DOHH2 (cell line): ENCODE measurements around the gene PLXNA3.

ENCODE experiments used
- EZH2phosphoT487 ChIP-seq: fragments of 200-600 bp; sonication (generic); IDR thresholded peaks from 2 replicates; pipeline ENCODE4 v1.6.1; 2017; ENCODE audit warnings: borderline replicate concordance, mild to moderate bottlenecking, antibody characterized with exemption, low read length, moderate library complexity, mixed read lengths
- TF ChIP-seq, protein P1 (sequence below): fragments of 200-600 bp; sonication (generic); IDR thresholded peaks from one replicate; pipeline ENCODE4 v1.5.1; 2014; ENCODE audit warnings: antibody characterized with exemption, mild to moderate bottlenecking, low read depth, low read length; ENCODE audit not compliant: poor library complexity, severe bottlenecking

DNA sequence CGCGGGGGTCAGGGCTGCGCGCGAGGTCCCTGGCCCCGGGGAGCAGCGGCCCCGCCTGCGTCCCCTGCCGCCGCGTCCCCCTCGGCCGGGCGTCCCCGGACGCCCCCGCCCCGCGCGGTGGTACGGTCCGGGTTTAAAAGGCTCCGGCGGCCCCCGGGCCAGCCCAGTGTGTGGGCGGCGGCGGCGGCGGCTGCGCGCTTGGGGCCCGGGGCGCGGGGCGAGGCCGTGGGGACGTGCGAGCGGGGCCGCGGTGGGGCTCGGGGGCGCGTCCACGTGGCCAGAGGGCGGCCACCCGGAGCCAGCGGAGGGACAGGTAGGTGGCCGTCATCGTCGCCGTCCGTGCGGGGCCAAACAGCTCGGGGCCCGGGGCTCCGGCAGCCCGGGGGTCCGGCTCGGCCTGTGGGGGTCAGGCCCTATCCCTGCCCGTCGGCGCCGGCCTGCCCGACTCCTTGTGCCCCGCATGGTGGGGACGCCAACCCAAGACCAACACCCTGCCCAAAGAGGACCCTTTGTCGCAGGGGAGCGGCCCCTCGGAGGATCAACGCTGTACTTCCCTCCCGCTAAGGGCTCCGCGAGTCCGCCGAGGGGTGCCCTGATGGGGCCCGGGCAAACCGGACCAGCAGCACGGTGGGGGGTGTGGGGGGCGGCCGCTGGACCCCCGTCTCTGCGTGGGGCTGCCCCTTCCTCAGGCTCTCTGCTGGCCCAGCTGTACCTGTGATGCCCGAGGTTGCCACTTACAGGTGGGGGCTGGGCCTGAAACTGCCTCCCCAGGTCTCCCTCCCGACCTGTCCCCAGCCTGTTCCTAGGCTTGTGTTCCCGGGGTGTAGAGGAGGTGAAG, at the start of gene PLXNA3:
- TF ChIP-seq, protein P1, sequence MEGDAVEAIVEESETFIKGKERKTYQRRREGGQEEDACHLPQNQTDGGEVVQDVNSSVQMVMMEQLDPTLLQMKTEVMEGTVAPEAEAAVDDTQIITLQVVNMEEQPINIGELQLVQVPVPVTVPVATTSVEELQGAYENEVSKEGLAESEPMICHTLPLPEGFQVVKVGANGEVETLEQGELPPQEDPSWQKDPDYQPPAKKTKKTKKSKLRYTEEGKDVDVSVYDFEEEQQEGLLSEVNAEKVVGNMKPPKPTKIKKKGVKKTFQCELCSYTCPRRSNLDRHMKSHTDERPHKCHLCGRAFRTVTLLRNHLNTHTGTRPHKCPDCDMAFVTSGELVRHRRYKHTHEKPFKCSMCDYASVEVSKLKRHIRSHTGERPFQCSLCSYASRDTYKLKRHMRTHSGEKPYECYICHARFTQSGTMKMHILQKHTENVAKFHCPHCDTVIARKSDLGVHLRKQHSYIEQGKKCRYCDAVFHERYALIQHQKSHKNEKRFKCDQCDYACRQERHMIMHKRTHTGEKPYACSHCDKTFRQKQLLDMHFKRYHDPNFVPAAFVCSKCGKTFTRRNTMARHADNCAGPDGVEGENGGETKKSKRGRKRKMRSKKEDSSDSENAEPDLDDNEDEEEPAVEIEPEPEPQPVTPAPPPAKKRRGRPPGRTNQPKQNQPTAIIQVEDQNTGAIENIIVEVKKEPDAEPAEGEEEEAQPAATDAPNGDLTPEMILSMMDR: no peak
- no peak for TF ChIP-seq EZH2phosphoT487
